ENCODE data around the gene JPT2.
"Not testable (repeated sequence)": the region's sequence is repeated elsewhere in the genome, so short reads cannot be mapped to it uniquely, and the experiment has no call there.

JPT2 gene

DNA sequence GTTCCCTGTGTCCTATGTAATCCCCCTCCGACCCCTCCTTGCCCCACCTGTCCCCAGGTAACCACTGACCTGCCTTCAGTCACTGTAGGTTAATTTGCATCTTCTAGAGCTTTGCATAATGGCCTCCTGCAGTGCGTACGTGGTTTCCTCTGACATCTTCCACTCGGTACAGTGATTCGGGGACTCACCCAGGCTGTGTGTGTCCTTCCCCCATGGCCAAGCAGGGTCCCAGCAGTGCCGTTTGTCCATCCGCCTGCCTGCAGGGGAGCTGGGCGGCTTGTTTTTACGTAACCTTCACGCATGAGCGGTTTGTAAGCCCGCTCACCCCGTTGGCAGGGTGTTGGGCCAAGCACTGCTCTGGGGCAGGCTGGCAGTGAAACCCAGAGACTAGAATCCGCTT, 35.9 kb downstream of the JPT2 start:
- peak; percentile 78 to 88 for DNase-seq (ENCODE audit: low spot score in 2 of 2)
- Mint-ChIP-seq H3K27me3 (no peaks in the 10 kb centered on the region), H3K27ac (peak overlapping the region; percentile 99), H3K9me3 (no peaks in the 10 kb centered on the region), H3K36me3 (peaks cover 6% of the 10 kb centered on the region), H3K4me3 (peak overlapping the region; percentile 79), H3K4me1 (peaks cover 25% of the 10 kb centered on the region)
- ATAC-seq (ENCODE audit: low read depth) = peak; percentile 89

GRCh38 chr16:1715220-1715619, 37.1 kb downstream of the JPT2 start:
- Mint-ChIP-seq H3K4me1 (peaks cover 31% of the 10 kb centered on the region), H3K4me3 (peak overlapping the region; percentile 54), H3K27ac (peak overlapping the region; percentile 99), H3K9me3 (no peaks in the 10 kb centered on the region), H3K36me3 (peaks cover 6% of the 10 kb centered on the region), H3K27me3 (no peaks in the 10 kb centered on the region)
- no peak for ATAC-seq (ENCODE audit: low read depth)
- no peak for DNase-seq (ENCODE audit: low spot score in 2 of 2)

DNA sequence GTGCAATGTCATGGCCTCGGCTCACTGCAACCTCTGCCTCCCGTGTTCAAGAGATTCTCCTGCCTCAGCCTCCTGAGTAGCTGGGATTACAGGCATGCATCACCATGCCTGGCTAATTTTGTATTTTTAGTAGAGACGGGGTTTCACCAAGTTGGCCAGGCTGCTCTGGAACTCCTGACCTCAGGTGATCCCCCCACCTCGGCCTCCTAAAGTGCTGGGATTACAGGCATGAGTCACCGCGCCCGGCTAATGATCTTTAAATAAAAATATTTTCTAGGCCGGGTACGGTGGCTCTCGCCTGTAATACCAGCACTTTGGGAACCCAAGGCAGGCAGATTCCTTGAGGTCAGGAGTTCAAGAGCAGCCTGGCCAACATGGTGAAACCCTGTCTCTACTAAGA, 40.2 kb downstream of the JPT2 start:
- not testable (repeated sequence) for DNase-seq (ENCODE audit: low spot score in 2 of 2); H3K9me3 Mint-ChIP-seq; H3K4me3 Mint-ChIP-seq; ATAC-seq (ENCODE audit: low read depth); H3K27me3 Mint-ChIP-seq; H3K36me3 Mint-ChIP-seq
- Mint-ChIP-seq H3K4me1 (peaks cover 32% of the 10 kb centered on the region), H3K27ac (peak overlapping the region; percentile 82)

- H3K27me3 Mint-ChIP-seq, H3K36me3 Mint-ChIP-seq, H3K9me3 Mint-ChIP-seq: not testable (repeated sequence)
- ATAC-seq (ENCODE audit: low read depth) (peak; percentile 81), DNase-seq (ENCODE audit: low spot score in 2 of 2) (peak in 1 of 2 donors; percentile 39)
- peaks cover 26% of the 10 kb centered on the region for H3K4me1 Mint-ChIP-seq
- H3K4me3 Mint-ChIP-seq = peak overlapping the region; percentile 49
- H3K27ac Mint-ChIP-seq = peak overlapping the region; percentile 82
Observed at GRCh38 chr16:1719559-1720229, 41.6 kb downstream of the JPT2 start.

DNA sequence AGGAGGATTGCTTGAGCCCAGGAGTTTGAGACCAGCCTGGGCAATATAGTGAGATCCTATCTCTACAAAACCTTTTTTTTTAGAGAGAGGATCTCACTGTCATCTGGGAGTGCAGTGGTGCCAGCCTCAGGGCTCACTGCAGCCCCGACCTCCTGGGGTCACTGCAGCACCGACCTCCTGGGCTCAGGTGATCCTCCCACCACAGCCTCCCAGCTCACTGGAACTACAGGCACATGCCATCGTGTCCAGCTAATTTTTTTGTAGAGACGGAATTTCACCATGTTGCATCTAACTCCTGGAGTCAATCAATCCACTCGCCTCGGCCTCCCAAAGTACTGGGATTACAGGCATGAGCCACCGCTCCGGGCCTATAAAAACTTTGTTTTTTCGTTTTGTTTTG, 43.3 kb downstream of the JPT2 start:
- Mint-ChIP-seq H3K27me3 (no peaks in the 10 kb centered on the region), H3K27ac (no peak overlapping the region), H3K4me3 (no peak overlapping the region), H3K9me3 (no peaks in the 10 kb centered on the region), H3K4me1 (peaks cover 21% of the 10 kb centered on the region), H3K36me3 (peaks cover 2% of the 10 kb centered on the region)
- DNase-seq (ENCODE audit: low spot score in 2 of 2) = no peak
- ATAC-seq (ENCODE audit: low read depth) = no peak

DNA sequence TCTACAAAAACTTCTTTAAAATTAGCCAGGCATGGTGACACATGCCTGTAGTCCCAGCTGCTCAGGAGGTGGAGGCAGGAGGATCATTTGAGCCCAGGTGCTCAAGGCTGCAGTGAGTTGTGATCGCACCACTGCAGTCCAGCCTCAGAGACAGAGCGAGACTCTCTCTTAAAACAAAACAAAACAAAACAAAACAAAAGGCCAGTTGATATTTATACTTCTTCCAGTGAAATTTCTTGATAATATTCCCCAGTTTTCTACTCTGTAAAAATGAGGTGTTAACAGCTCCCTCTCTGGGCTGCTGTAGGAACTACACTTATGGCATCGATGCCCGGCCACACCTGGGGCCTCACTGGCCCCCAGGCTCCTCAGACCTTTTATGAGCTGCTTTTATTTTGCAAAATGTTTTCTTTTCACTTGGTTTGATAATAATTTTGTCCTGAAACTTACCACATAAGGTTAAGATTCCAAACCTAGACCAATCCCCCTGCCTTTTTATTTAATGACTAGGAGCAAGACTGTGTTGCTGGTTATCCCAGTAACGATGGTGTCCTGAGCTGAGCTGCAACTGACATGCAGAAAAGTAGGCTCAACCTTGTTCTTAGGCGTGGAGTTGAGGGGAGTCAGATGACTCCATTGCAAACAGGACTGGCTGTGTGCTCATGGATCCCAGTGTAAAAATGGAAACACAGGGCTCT, 45.5 kb downstream of the JPT2 start:
- H3K4me1 Mint-ChIP-seq = peaks cover 26% of the 10 kb centered on the region
- no peaks in the 10 kb centered on the region for H3K9me3 Mint-ChIP-seq
- H3K4me3 Mint-ChIP-seq = peak overlapping the region; percentile 1
- H3K36me3 Mint-ChIP-seq = peaks cover 10% of the 10 kb centered on the region
- peak; percentile 53 to 62 for DNase-seq (ENCODE audit: low spot score in 2 of 2)
- ATAC-seq (ENCODE audit: low read depth) = peak; percentile 41
- peak overlapping the region; percentile 46 for H3K27ac Mint-ChIP-seq
- no peaks in the 10 kb centered on the region for H3K27me3 Mint-ChIP-seq

DNA sequence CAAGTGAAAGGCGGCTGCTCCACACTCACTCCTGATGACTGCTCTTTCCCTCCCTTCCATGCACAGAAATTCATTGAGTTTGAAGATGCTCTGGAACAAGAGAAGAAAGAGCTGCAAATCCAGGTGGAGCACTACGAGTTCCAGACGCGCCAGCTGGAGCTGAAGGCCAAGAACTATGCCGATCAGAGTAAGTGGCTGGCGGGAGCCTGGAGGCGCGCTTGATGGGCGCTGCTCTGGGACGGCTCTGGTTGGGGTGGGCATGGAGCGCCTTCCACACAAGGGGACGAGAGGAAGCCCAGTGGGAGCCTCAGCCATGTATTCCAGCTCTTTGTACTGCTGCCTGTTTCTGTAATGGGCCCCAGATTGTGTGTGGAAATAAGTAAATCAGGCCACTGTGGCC, 46.4 kb downstream of the JPT2 start:
- no peak for DNase-seq (ENCODE audit: low spot score in 2 of 2)
- H3K4me3 Mint-ChIP-seq = no peak overlapping the region
- no peak for ATAC-seq (ENCODE audit: low read depth)
- no peaks in the 10 kb centered on the region for H3K27me3 Mint-ChIP-seq
- H3K4me1 Mint-ChIP-seq = peaks cover 28% of the 10 kb centered on the region
- H3K27ac Mint-ChIP-seq = no peak overlapping the region
- H3K36me3 Mint-ChIP-seq = peaks cover 16% of the 10 kb centered on the region
- no peaks in the 10 kb centered on the region for H3K9me3 Mint-ChIP-seq

DNA sequence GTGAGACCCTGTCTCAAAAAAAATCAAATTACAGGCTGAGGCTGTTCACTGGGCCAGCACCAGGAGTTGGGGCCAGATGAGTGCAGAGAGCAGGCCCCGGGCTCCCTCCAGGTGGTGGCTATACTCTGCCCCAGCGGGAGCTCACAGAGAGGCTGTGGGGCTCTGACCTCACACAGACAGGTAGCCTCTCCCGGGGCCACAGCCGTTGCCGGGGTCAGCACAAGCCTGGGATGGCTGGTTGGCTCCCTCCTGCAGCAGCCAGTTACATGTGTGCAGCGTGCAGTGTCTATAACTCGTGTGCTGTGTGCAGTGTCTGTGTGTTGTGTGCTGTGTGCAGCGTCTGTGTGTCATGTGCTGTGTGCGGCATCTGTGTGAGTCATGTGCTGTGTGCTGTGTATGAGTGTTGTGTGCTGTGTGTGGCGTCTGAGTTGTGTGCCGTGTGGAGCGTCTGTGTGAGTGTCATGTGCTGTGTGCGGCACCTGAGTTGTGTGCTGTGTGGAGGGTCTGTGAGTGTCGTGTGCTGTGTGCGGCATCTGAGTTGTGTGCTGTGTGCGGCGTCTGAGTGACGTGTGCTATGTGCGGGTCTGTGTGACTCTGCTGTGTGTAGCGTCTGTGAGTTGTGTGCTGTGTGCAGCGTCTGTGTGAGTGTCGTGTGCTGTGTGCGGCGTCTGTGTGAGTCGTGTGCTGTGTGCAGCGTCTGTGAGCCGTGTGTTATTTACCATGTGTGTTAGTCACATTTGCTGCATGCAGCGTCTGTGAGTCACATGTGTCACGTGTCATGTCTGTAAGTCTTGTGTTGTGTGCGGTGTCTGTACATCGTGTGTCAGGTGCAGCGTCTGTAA, 48.8 kb downstream of the JPT2 start:
- Mint-ChIP-seq H3K9me3 (no peaks in the 10 kb centered on the region), H3K27ac (peak overlapping the region; percentile 7), H3K4me1 (peaks cover 20% of the 10 kb centered on the region), H3K4me3 (no peak overlapping the region), H3K36me3 (peaks cover 15% of the 10 kb centered on the region), H3K27me3 (no peaks in the 10 kb centered on the region)
- ATAC-seq (ENCODE audit: low read depth) (no peak), DNase-seq (ENCODE audit: low spot score in 2 of 2) (no peak)

DNA sequence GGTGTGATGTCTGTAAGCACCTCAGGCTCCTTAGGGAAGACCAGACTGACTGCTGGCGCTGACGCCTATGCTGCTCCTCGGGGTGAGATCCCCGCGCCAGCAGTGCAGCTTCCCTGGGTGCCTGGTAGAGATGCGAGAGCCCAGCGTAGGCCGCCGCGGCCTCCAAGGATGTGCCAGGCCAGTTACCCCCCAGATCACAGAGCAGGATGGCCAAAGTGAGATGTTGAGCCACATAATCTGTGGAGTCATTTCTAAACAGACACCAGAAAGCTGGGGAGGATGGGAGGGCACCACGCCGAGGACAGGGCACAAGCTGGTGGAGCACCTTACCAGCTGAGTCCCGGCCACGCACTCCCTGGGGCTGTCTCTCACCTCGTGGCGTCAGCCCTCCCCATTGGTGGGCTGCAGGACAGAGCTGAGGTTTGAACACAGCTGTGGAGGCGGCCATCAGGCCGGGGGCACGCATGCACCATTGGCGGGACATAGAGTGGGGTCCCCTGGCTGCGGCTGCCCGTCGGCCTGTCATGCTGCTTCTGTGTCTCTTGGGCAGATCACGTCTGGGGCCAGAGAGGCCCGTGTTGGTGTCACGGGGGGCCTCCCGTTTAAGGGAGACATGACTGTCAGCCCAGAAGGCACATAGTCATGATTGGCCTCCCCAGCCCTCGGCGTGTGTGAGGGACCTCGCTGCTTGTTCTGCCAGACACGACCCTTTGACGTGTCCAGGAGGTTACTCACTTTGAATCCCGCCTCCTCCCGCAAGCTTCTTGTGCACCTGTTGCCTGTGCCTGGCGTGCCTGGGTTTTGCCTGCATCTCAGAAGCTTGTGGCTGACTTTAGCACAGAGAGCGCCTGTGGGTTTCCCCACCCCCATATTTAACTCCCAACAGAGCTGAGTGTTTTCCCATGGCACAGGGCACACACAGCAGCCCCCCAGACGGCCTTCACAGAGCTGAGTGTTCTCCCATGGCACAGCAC, 49.9 kb downstream of the JPT2 start:
- peak overlapping the region; percentile 48 for H3K27ac Mint-ChIP-seq

GRCh38 chr16:1729026-1729425, 50.9 kb downstream of the JPT2 start:
- Mint-ChIP-seq H3K27me3 (no peaks in the 10 kb centered on the region), H3K27ac (peak overlapping the region; percentile 48), H3K36me3 (peaks cover 15% of the 10 kb centered on the region), H3K4me3 (no peak overlapping the region), H3K4me1 (peaks cover 9% of the 10 kb centered on the region), H3K9me3 (no peaks in the 10 kb centered on the region)
- DNase-seq (ENCODE audit: low spot score in 2 of 2) (no peak), ATAC-seq (ENCODE audit: low read depth) (no peak)

More for the DNA sequence above, 49.9 kb downstream of the JPT2 start:
- peaks cover 15% of the 10 kb centered on the region for H3K36me3 Mint-ChIP-seq
- H3K4me3 Mint-ChIP-seq = no peak overlapping the region
- no peaks in the 10 kb centered on the region for H3K27me3 Mint-ChIP-seq
- ATAC-seq (ENCODE audit: low read depth) = no peak
- no peak for DNase-seq (ENCODE audit: low spot score in 2 of 2)
- H3K4me1 Mint-ChIP-seq = peaks cover 15% of the 10 kb centered on the region
- no peaks in the 10 kb centered on the region for H3K9me3 Mint-ChIP-seq

GRCh38 chr16:1729445-1729844, 51.4 kb downstream of the JPT2 start:
- Mint-ChIP-seq H3K27ac (no peak overlapping the region), H3K27me3 (no peaks in the 10 kb centered on the region), H3K4me1 (peaks cover 9% of the 10 kb centered on the region), H3K9me3 (no peaks in the 10 kb centered on the region), H3K4me3 (no peak overlapping the region), H3K36me3 (peaks cover 15% of the 10 kb centered on the region)
- no peak for ATAC-seq (ENCODE audit: low read depth)
- no peak for DNase-seq (ENCODE audit: low spot score in 2 of 2)

GRCh38 chr16:1731073-1731472, 53.0 kb downstream of the JPT2 start:
- Mint-ChIP-seq H3K4me1 (peaks cover 12% of the 10 kb centered on the region), H3K4me3 (no peak overlapping the region), H3K27me3 (no peaks in the 10 kb centered on the region), H3K36me3 (peaks cover 15% of the 10 kb centered on the region), H3K9me3 (no peaks in the 10 kb centered on the region), H3K27ac (no peak overlapping the region)
- ATAC-seq (ENCODE audit: low read depth) = no peak
- DNase-seq (ENCODE audit: low spot score in 2 of 2) = no peak

DNA sequence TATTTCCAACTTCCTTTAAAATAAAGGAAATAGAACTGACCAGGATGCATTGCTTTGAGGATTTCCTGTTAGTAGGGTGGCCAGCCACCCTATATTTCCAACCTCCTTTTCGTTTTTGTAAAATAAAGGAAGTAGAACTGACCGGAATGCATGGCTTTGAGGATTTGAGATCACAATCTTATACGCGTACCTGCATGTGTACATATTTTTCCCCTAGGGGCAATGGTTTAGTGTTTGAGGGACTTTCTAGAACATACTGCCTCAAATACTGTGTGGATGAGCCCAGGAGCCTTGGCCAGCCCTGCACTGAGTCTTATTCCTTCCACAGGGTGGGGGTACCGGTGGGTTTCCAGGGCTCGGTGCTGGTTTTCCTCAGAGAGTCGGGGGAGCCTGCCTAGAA, 53.5 kb downstream of the JPT2 start:
- Mint-ChIP-seq H3K4me3 (no peak overlapping the region), H3K4me1 (peaks cover 12% of the 10 kb centered on the region), H3K27ac (no peak overlapping the region)

More for the DNA sequence above, 53.5 kb downstream of the JPT2 start:
- no peak for ATAC-seq (ENCODE audit: low read depth)
- H3K27me3 Mint-ChIP-seq = no peaks in the 10 kb centered on the region
- no peaks in the 10 kb centered on the region for H3K9me3 Mint-ChIP-seq
- DNase-seq (ENCODE audit: low spot score in 2 of 2) = no peak
- peaks cover 15% of the 10 kb centered on the region for H3K36me3 Mint-ChIP-seq
